K562 (cell line): ENCODE data around the gene TP73. TPM values are rescaled to one million over a fixed set of nuclear protein-coding genes. Genes with fewer than 3 reads are reported as not detected.

Experiments used
- ATAC-seq: fragments of 200-7000 bp; cut with Tn5 transposase; 3 replicates; pipeline ENCODE4 v1.9.1; 2020; ENCODE audit warnings: moderate library complexity
- BruUV-seq: library from RNA; stranded (reverse); fragments of 400-500 nt; replicated peaks from 2 replicates; lab custom pipeline; 2021; lab: Mats Ljungman, UMichigan
- CTCF ChIA-PET: fragments of 300-600 bp; formaldehyde crosslinking; extraction: SDS; loops from one replicate; lab custom pipeline; 2021; ENCODE audit warnings: low intra/inter-chr PET ratio; lab: Yijun Ruan, JAX
- POLR2A ChIA-PET: fragments of 300-600, 350-650 bp; sonication (Branson Sonifier 250); formaldehyde crosslinking; extraction: SDS; loops from one replicate; lab custom pipeline; 2021; ENCODE audit warnings: antibody characterized with exemption, inconsistent platforms; lab: Yijun Ruan, JAX
- DNase-seq, 4 experiments: peaks; one replicate each; pipeline versions ENCODE4 v3.0.0 to v3.0.0-alpha.2; 2011 to 2018; ENCODE audit warnings: low spot score in 3 of 4, mixed read lengths in 3 of 4; ENCODE audit errors: extremely low read depth in 1 of 4
- FAIRE-seq: peaks from 2 replicates; lab custom pipeline; 2011; peaks lifted over from hg19 to GRCh38; lab: Jason Lieb, UNC
- H2AFZ ChIP-seq: 2 replicates; pipeline ENCODE4 v1.6.0; 2011; ENCODE audit warnings: low read depth, low read length, control low read depth, inconsistent platforms
- H3K27ac ChIP-seq: fragments of 200-600 bp; 3 replicates; pipeline ENCODE4 v1.8.0; 2011; ENCODE audit warnings: low read depth, mild to moderate bottlenecking, control low read depth, inconsistent platforms, low read length, moderate library complexity, mixed read lengths; ENCODE audit errors: extremely low read depth
- H3K27me3 ChIP-seq, 2 experiments: fragments of 300-600 bp in 1 of 2; 2 replicates in 1 of 2; 3 replicates in 1 of 2; pipeline versions ENCODE4 v1.6.0 to v1.8.0; 2011; ENCODE audit warnings: inconsistent platforms in 2 of 2, low read length in 2 of 2, mild to moderate bottlenecking in 1 of 2, mixed read lengths in 1 of 2, moderate library complexity in 1 of 2; ENCODE audit not compliant: control insufficient read depth in 2 of 2, insufficient read depth in 2 of 2
- H3K36me3 ChIP-seq: fragments of 300-600 bp; 3 replicates; pipeline ENCODE4 v1.8.0; 2011; ENCODE audit warnings: mild to moderate bottlenecking, low read length, inconsistent platforms; ENCODE audit not compliant: control insufficient read depth, insufficient read depth
- H3K4me1 ChIP-seq, 2 experiments: fragments of 200-600 bp in 1 of 2; replicated peaks in 1 of 2; 2 replicates in 1 of 2; 3 replicates in 1 of 2; pipeline versions ENCODE4 v1.5.1 to v1.8.0; 2011; ENCODE audit warnings: inconsistent platforms in 2 of 2, low read length in 2 of 2, mild to moderate bottlenecking in 1 of 2, mixed read lengths in 1 of 2, moderate library complexity in 1 of 2; ENCODE audit not compliant: control insufficient read depth in 2 of 2, insufficient read depth in 2 of 2
- H3K4me2 ChIP-seq: 2 replicates; pipeline ENCODE4 v1.6.1; 2011; ENCODE audit warnings: low read length, control low read depth, inconsistent platforms, mixed read lengths; ENCODE audit not compliant: insufficient read depth
- H3K4me3 ChIP-seq: fragments of 200-600 bp; sonication (generic), shearing (Covaris generic); 2 replicates; pipeline ENCODE4 v1.5.1; 2016; ENCODE audit warnings: control low read depth, inconsistent platforms
- H3K79me2 ChIP-seq: fragments of 200-600 bp; 3 replicates; pipeline ENCODE4 v1.8.0; 2011; ENCODE audit warnings: low read length, inconsistent platforms; ENCODE audit not compliant: control insufficient read depth, insufficient read depth
- H3K9ac ChIP-seq, 2 experiments: 2 replicates each; pipeline versions ENCODE4 v1.6.0 to v1.6.1; 2011; ENCODE audit warnings: low read depth in 2 of 2, low read length in 2 of 2, control low read depth in 1 of 2, inconsistent platforms in 1 of 2, mild to moderate bottlenecking in 1 of 2, mixed read lengths in 1 of 2; ENCODE audit not compliant: insufficient read depth in 1 of 2
- H3K9me1 ChIP-seq: one replicate; pipeline ENCODE4 v1.6.0; 2011; ENCODE audit warnings: inconsistent platforms, mild to moderate bottlenecking, low read length, moderate library complexity; ENCODE audit not compliant: control insufficient read depth, insufficient read depth
- H3K9me3 ChIP-seq: replicated peaks from 2 replicates; pipeline ENCODE4 v1.5.1; 2011; ENCODE audit warnings: low read depth, low read length, inconsistent platforms; ENCODE audit not compliant: control insufficient read depth, insufficient read depth
- H4K20me1 ChIP-seq: replicated peaks from 2 replicates; pipeline ENCODE4 v1.6.1; 2011; ENCODE audit warnings: low read length, inconsistent platforms, mixed read lengths; ENCODE audit not compliant: control insufficient read depth, insufficient read depth
- POLR2G ChIP-seq: fragments of 200-400 bp; formaldehyde crosslinking; IDR thresholded peaks from 2 replicates; pipeline ENCODE4 v1.6.1; 2017; ENCODE audit warnings: low read depth, mild to moderate bottlenecking, antibody characterized with exemption, low read length, moderate library complexity
- SREBF2 ChIP-seq: sonication (generic); formaldehyde crosslinking; IDR thresholded peaks from 2 replicates; pipeline ENCODE4 v1.4.0; 2020; ENCODE audit warnings: mild to moderate bottlenecking, missing genetic modification reagents
- TGIF2 ChIP-seq: sonication (generic); formaldehyde crosslinking; IDR thresholded peaks from 2 replicates; pipeline ENCODE4 v1.8.1; 2022; ENCODE audit warnings: mild to moderate bottlenecking, missing genetic modification reagents, moderate library complexity
- ZBTB2 ChIP-seq: fragments of 450-650 bp; IDR thresholded peaks from 2 replicates; pipeline ENCODE4 v1.6.1; 2016; ENCODE audit warnings: antibody characterized with exemption
- ZNF121 ChIP-seq: sonication (generic); formaldehyde crosslinking; conservative IDR thresholded peaks from 2 replicates; pipeline ENCODE4 v1.8.0; 2022; ENCODE audit warnings: missing genetic modification reagents
- WGBS: fragments of 100-300 bp; shearing (Covaris generic); methylation state at CpG from one replicate; pipeline ENCODE4 v1.1.6; 2016; ENCODE audit warnings: low coverage, mixed read lengths; ENCODE audit not compliant: insufficient coverage; ENCODE audit errors: missing lambda C conversion rate; 5-methylcytosine and 5-hydroxymethylcytosine counted together
- in situ Hi-C: fragments of 300-500 bp; cut with MboI; formaldehyde crosslinking; loops from 4 replicates; pipeline ENCODE4 v1.15.0; 2018; ENCODE audit warnings: inconsistent platforms, mixed read lengths
- intact Hi-C: fragments of 100-400 bp; cut with micrococcal nuclease; formaldehyde crosslinking; loops from 2 replicates; pipeline ENCODE4 v1.14.2; 2022
- polyA plus RNA-seq, 8 experiments: library from polyadenylated mRNA; depleted of rRNA in 4 of 8; stranded (reverse) in 5 of 8; unstranded in 3 of 8; fragments of >200 nt; fragmentation: Nextera tagmentation in 2 of 8; fragmentation: Illumina TruSeq in 1 of 8; extraction: Ambion mirVana in 2 of 8; extraction: Trizol in 1 of 8; gene quantifications; 2 replicates each; pipeline versions ENCODE4 v1.2.1 to v1.2.3, GENCODE V29; 2011 to 2014; ENCODE audit warnings: inconsistent platforms in 1 of 8, missing spikeins in 1 of 8
- total RNA-seq, 7 experiments: library from RNA; depleted of rRNA in 6 of 7; stranded (reverse); fragments of >200 nt in 6 of 7; fragmentation: Illumina TruSeq in 2 of 7; extraction: Trizol in 2 of 7; gene quantifications; 2 replicates each; pipeline versions ENCODE4 v1.2.1 to v1.2.3, GENCODE V29; 2011 to 2021; ENCODE audit warnings: low replicate concordance in 1 of 7

Gene TP73
- total and polyA plus RNA-seq, 9 of the 15 experiments (the other 6 are each of a cell fraction or from before 2014, with no cell fraction given): 0.07 to 1.6 (median 0.40) TPM; not detected in 2

- no TSS peak for BruUV-seq
- intact Hi-C loops: no loop called here
- Histone ChIP-seq H3K27me3 (peaks cover 0 to 27% of the 10 kb centered on the region in 2 experiments; a peak in 3 of 5 replicates), H3K9ac (peak overlapping the region in 1 of 2 experiments; percentile 50; a peak in 1 of 4 replicates), H4K20me1 (no peaks in the 10 kb centered on the region), H3K79me2 (no peaks in the 10 kb centered on the region), H3K4me3 (no peak overlapping the region), H3K27ac (no peak overlapping the region), H3K4me1 (peaks cover 16 to 47% of the 10 kb centered on the region in 2 experiments; a peak in 4 of 5 replicates), H3K4me2 (no peak overlapping the region), H3K9me1 (no peaks in the 10 kb centered on the region), H2AFZ (no peak overlapping the region), H3K9me3 (no peaks in the 10 kb centered on the region), H3K36me3 (no peaks in the 10 kb centered on the region)
- no peak for FAIRE-seq
- DNase-seq: no peak
- ChIA-PET POLR2A (interaction anchor here (1.2 kb wide), 1 partner anchor 8 kb away, joined by 3 read pairs; no protein-coding TSS in a partner anchor), CTCF (no interaction called here)
- ATAC-seq: no peak
- no peak for TF ChIP-seq SREBF2 (CRISPR knock-in tag)
- TF ChIP-seq ZNF121 (CRISPR knock-in tag): no peak
- no peak for TF ChIP-seq TGIF2
- WGBS: 35% methylated on average over 12 of the region's 12 CpGs
- in situ Hi-C loops: no loop called here
Measured at GRCh38 chr1:3762873-3763228, 110.5 kb downstream of the TP73 start.

- peak; percentile 5; the same call in 1 of the 3 replicates for ATAC-seq
- no TSS peak for BruUV-seq
Measured at GRCh38 chr1:3763351-3764125, 111.2 kb downstream of the TP73 start.

More at GRCh38 chr1:3763351-3764125, 111.2 kb downstream of the TP73 start:
- DNase-seq (no peak), FAIRE-seq (no peak)
- 36% methylated on average over 31 of the region's 31 CpGs for WGBS
- intact Hi-C loops: no loop called here
- in situ Hi-C loops: no loop called here
- Histone ChIP-seq H3K4me3 (no peak overlapping the region), H3K27ac (no peak overlapping the region), H3K27me3 (peaks cover 0 to 27% of the 10 kb centered on the region in 2 experiments; a peak in 3 of 5 replicates), H3K9me1 (no peaks in the 10 kb centered on the region), H3K4me2 (no peak overlapping the region), H4K20me1 (no peaks in the 10 kb centered on the region), H3K4me1 (peaks cover 16 to 49% of the 10 kb centered on the region in 2 experiments; a peak in 4 of 5 replicates), H3K79me2 (no peaks in the 10 kb centered on the region), H3K9me3 (no peaks in the 10 kb centered on the region), H3K36me3 (no peaks in the 10 kb centered on the region), H2AFZ (no peak overlapping the region), H3K9ac (peak overlapping the region in 1 of 2 experiments; percentile 50; a peak in 2 of 4 replicates)
- 0 out of 2 replicates have a peak, but pooled peaks have one; percentile 20 for TF ChIP-seq POLR2G
- no peak for TF ChIP-seq ZBTB2
- POLR2A ChIA-PET: interaction anchor here (0.9 to 1.2 kb wide), 2 partner anchors 9 to 17 kb away, joined by 3 read pairs; no protein-coding TSS in a partner anchor
- CTCF ChIA-PET: no interaction called here
